Smooth muscle cell (in vitro differentiated cells): Measurements from ENCODE around the gene ESPN. TPM values are rescaled to one million over a fixed set of nuclear protein-coding genes. Genes with fewer than 3 reads are reported as not detected.
A peak's percentile ranks its signal among the peaks of the same experiment; 100 is the strongest.
"Not testable (repeated sequence)": the region's sequence is repeated elsewhere in the genome, so short reads cannot be mapped to it uniquely, and the experiment has no call there.

Source experiments
- DNase-seq: peaks from one replicate; lab custom pipeline; 2025; ENCODE audit not compliant: unreplicated experiment; lab: John Stamatoyannopoulos, UW
- H2AFZ ChIP-seq: fragments of 200-600 bp; sonication (generic); 2 replicates; pipeline ENCODE4 v1.6.0; 2016; ENCODE audit warnings: antibody characterized with exemption, low read depth, mild to moderate bottlenecking
- H3F3A ChIP-seq: fragments of 200-600 bp; sonication (generic); 2 replicates; pipeline ENCODE4 v1.6.0; 2017; ENCODE audit warnings: antibody characterized with exemption, low read depth
- H3K27ac ChIP-seq: fragments of 200-600 bp; sonication (generic); 2 replicates; pipeline ENCODE4 v1.5.1; 2016; ENCODE audit warnings: low read depth, mild to moderate bottlenecking
- H3K27me3 ChIP-seq: fragments of 200-600 bp; sonication (generic); 2 replicates; pipeline ENCODE4 v1.6.1; 2016; ENCODE audit warnings: low read depth, mild to moderate bottlenecking
- H3K36me3 ChIP-seq: fragments of 200-600 bp; sonication (generic); 2 replicates; pipeline ENCODE4 v1.5.1; 2016; ENCODE audit warnings: low read depth
- H3K4me1 ChIP-seq: fragments of 200-600 bp; sonication (generic); 2 replicates; pipeline ENCODE4 v1.5.1; 2016; ENCODE audit warnings: low read depth
- H3K4me2 ChIP-seq: fragments of 200-600 bp; sonication (generic); 2 replicates; pipeline ENCODE4 v1.6.0; 2016; ENCODE audit warnings: mild to moderate bottlenecking
- H3K4me3 ChIP-seq: fragments of 200-600 bp; sonication (generic); 2 replicates; pipeline ENCODE4 v1.5.1; 2016; ENCODE audit warnings: mild to moderate bottlenecking
- H3K79me2 ChIP-seq: fragments of 200-600 bp; sonication (generic); 2 replicates; pipeline ENCODE4 v1.6.0; 2016; ENCODE audit warnings: low read depth, mild to moderate bottlenecking
- H3K9ac ChIP-seq: fragments of 200-600 bp; sonication (generic); 2 replicates; pipeline ENCODE4 v1.6.0; 2016; ENCODE audit warnings: low read depth
- H3K9me3 ChIP-seq: fragments of 200-600 bp; sonication (generic); replicated peaks from 2 replicates; pipeline ENCODE4 v1.5.1; 2016; ENCODE audit warnings: low read depth
- H4K20me1 ChIP-seq: fragments of 200-600 bp; sonication (generic); 2 replicates; pipeline ENCODE4 v1.6.0; 2016; ENCODE audit warnings: low read depth
- CTCF ChIP-seq: fragments of 200-600 bp; sonication (generic); IDR thresholded peaks from 2 replicates; pipeline ENCODE4 v1.5.1; 2017; ENCODE audit warnings: borderline replicate concordance, mild to moderate bottlenecking, antibody characterized with exemption; ENCODE audit not compliant: insufficient read depth, poor library complexity, severe bottlenecking
- WGBS: methylation state at CpG from one replicate; pipeline ENCODE4 v1.1.7; 2016; ENCODE audit warnings: low lambda C conversion rate; 5-methylcytosine and 5-hydroxymethylcytosine counted together
- polyA plus RNA-seq: library from polyadenylated mRNA; unstranded; fragments of >200 nt; fragmentation: Nextera tagmentation; extraction: Ambion mirVana; gene quantifications from 2 replicates; pipeline ENCODE4 v1.2.1, GENCODE V29; 2016
- total RNA-seq: library from RNA; depleted of rRNA; stranded (reverse); fragments of >200 nt; gene quantifications from 2 replicates; pipeline ENCODE4 v1.2.3, GENCODE V29; 2014

ESPN gene
- total and polyA plus RNA-seq, 2 experiments from 2014 or later = 1.1 TPM; not detected in 1

- H3K4me1 ChIP-seq = peaks cover 9% of the 10 kb centered on the region
- H3K9me3 ChIP-seq = no peaks in the 10 kb centered on the region
- 90% methylated on average over 10 of the region's 10 CpGs for WGBS
- no peaks in the 10 kb centered on the region for H3K27me3 ChIP-seq
- H3F3A ChIP-seq = peaks cover 8% of the 10 kb centered on the region
- H3K36me3 ChIP-seq = no peaks in the 10 kb centered on the region
- H3K4me2 ChIP-seq = peak overlapping the region; percentile 100
- H2AFZ ChIP-seq = no peak overlapping the region
- H3K79me2 ChIP-seq = no peaks in the 10 kb centered on the region
- DNase-seq = no peak
- no peak overlapping the region for H3K4me3 ChIP-seq
- no peak overlapping the region for H3K9ac ChIP-seq
- no peak for TF ChIP-seq CTCF
- peak overlapping the region; percentile 64 for H3K27ac ChIP-seq
- H4K20me1 ChIP-seq = peaks cover 7% of the 10 kb centered on the region
These were observed 67.4 kb downstream of the ESPN start for GRCh38 chr1:6491966-6492365.

- H3K4me1 ChIP-seq = peaks cover 17% of the 10 kb centered on the region
- not testable (repeated sequence) for H3K4me2 ChIP-seq, H3K27me3 ChIP-seq, H3F3A ChIP-seq, H2AFZ ChIP-seq, H3K27ac ChIP-seq, H3K4me3 ChIP-seq, H3K9me3 ChIP-seq, H3K79me2 ChIP-seq, DNase-seq, H4K20me1 ChIP-seq, H3K36me3 ChIP-seq, H3K9ac ChIP-seq
- WGBS = 98% methylated on average over 3 of the region's 4 CpGs
These were observed 69.3 kb downstream of the ESPN start for GRCh38 chr1:6493834-6494223.

DNA sequence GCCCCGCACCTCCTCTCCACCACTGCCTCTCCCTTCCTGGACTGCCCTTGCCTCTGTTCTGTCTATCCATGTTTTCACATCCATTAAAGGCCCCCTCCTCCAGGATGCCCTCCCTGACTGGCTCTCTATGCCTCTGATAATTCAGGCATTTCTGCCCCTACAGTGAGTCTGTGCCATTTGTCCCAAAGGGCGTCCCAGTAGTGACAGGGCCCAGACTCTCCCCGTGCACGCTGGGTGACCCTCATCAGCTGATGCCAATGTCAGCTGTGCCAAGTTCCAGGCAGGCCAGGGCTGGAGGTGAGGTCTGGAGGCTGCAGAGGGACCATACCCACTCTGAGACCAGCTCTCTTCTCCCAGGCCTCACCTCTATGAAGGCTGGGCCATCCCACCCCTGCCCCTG lies 70.1 kb downstream of the ESPN start:
- Histone ChIP-seq H3K9ac (no peak overlapping the region), H3K4me3 (no peak overlapping the region), H3K4me2 (no peak overlapping the region), H3K4me1 (peaks cover 17% of the 10 kb centered on the region), H4K20me1 (no peaks in the 10 kb centered on the region), H3K79me2 (no peaks in the 10 kb centered on the region), H3K9me3 (no peaks in the 10 kb centered on the region), H2AFZ (no peak overlapping the region), H3K27me3 (no peaks in the 10 kb centered on the region), H3K36me3 (no peaks in the 10 kb centered on the region), H3K27ac (no peak overlapping the region), H3F3A (peaks cover 8% of the 10 kb centered on the region)
- no peak for DNase-seq
- WGBS = 95% methylated on average over 4 of the region's 4 CpGs
- TF ChIP-seq CTCF = no peak

GRCh38 chr1:6495041-6495441 lies 70.5 kb downstream of the ESPN start:
- H3K27me3 ChIP-seq = no peaks in the 10 kb centered on the region
- no peaks in the 10 kb centered on the region for H4K20me1 ChIP-seq
- H3K36me3 ChIP-seq = no peaks in the 10 kb centered on the region
- H3K9ac ChIP-seq = no peak overlapping the region
- H3F3A ChIP-seq = peaks cover 8% of the 10 kb centered on the region
- H3K4me2 ChIP-seq = no peak overlapping the region
- no peak overlapping the region for H3K4me3 ChIP-seq
- no peak overlapping the region for H2AFZ ChIP-seq
- TF ChIP-seq CTCF = no peak
- no peaks in the 10 kb centered on the region for H3K9me3 ChIP-seq
- no peak overlapping the region for H3K27ac ChIP-seq
- no peaks in the 10 kb centered on the region for H3K79me2 ChIP-seq
- no peak for DNase-seq
- H3K4me1 ChIP-seq = peaks cover 17% of the 10 kb centered on the region
- WGBS = 81% methylated on average over 8 of the region's 13 CpGs
